GM21619 (cell line): ENCODE data around the gene TP53TG5.

ENCODE experiments used
- ATAC-seq: cut with Tn5 transposase; IDR thresholded peaks from one replicate; pipeline ENCODE4 v1.9.1; 2021; ENCODE audit not compliant: unreplicated experiment

Gene TP53TG5

DNA sequence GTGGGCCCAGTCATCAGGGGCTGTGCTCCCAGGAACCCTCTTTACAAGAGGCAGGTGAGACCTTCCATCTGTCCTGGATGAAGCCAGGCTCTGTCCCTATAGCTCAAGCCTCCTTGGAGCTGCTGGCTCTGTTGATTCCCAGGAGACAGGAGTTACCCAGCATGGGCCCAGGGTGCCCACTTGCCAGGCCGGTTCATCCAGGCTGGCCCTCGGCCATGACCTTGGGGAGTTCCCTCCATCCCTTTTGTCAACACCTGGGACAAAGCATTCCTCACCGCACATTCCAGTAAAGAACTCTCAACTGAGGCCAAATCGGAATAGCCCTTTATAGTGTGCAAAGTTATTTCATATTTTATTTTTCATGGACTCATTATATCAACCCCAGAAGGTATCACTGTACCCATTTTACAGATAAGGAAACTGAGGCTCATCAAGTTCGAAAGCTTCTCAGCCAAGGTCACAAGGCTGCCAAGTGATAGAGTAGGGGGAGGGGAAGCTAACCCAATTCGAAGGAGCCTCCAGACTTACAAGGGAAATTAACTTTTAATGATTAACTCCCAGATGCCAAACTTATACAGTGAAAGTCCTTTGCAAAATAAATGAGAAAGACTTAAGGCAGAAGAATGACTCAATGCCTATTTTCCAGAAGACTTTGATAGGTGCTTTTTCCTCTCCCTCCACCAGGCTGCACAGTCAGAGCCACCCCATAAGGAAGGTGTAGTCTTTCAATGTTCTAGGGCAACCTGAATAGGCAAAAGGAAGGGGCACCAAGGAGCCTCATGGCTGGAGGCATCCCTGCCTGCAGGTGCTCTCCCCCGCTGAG is 48.4 kb downstream of the TP53TG5 start:
- ATAC-seq: no peak

- no peak for ATAC-seq
Measured at GRCh38 chr20:45328451-45328850, 49.7 kb downstream of the TP53TG5 start.

GRCh38 chr20:45325371-45325770 is 52.8 kb downstream of the TP53TG5 start:
- no peak for ATAC-seq

- no peak for ATAC-seq
Measured at GRCh38 chr20:45323731-45324130, 54.4 kb downstream of the TP53TG5 start.

- no peak for ATAC-seq
Measured at GRCh38 chr20:45322952-45323383, 55.2 kb downstream of the TP53TG5 start.
